Keratinocyte (primary cell): ENCODE measurements around the gene GOLIM4.

ENCODE experiments used
- EZH2 ChIP-seq: IDR thresholded peaks from one replicate; pipeline ENCODE4 v1.6.1; 2012; ENCODE audit warnings: inconsistent platforms, mild to moderate bottlenecking, low read length, moderate library complexity
- TF ChIP-seq, protein P1 (sequence below), 3 experiments: IDR thresholded peaks in 1 of 3; conservative IDR thresholded peaks in 1 of 3; optimal IDR thresholded peaks in 1 of 3; 2 replicates in 2 of 3; 3 replicates in 1 of 3; pipeline versions ENCODE3 to v1.5.1; 2011; ENCODE audit warnings: low read length in 3 of 3, mild to moderate bottlenecking in 3 of 3, moderate library complexity in 2 of 3, control low read depth in 1 of 3, inconsistent platforms in 1 of 3; ENCODE audit not compliant: insufficient read depth in 2 of 3; ENCODE audit errors: extremely low read depth in 1 of 3

GRCh38 chr3:168077091-168077490 lies 18.6 kb downstream of the GOLIM4 start:
- TF ChIP-seq, protein P1, sequence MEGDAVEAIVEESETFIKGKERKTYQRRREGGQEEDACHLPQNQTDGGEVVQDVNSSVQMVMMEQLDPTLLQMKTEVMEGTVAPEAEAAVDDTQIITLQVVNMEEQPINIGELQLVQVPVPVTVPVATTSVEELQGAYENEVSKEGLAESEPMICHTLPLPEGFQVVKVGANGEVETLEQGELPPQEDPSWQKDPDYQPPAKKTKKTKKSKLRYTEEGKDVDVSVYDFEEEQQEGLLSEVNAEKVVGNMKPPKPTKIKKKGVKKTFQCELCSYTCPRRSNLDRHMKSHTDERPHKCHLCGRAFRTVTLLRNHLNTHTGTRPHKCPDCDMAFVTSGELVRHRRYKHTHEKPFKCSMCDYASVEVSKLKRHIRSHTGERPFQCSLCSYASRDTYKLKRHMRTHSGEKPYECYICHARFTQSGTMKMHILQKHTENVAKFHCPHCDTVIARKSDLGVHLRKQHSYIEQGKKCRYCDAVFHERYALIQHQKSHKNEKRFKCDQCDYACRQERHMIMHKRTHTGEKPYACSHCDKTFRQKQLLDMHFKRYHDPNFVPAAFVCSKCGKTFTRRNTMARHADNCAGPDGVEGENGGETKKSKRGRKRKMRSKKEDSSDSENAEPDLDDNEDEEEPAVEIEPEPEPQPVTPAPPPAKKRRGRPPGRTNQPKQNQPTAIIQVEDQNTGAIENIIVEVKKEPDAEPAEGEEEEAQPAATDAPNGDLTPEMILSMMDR (optimal IDR thresholded peaks at IDR 0.05 in 1 of 3, IDR thresholded peaks at IDR 0.05 in 1 of 3, conservative IDR thresholded peaks at IDR 0.05 in 1 of 3; ENCODE audit: extremely low read depth in 1 of 3, insufficient read depth in 2 of 3, low read length in 3 of 3), result no peak
- no peak for TF ChIP-seq EZH2
